ENCODE data around the gene SLC25A29.

GRCh38 chr14:100306998-100307765 is 938 bp upstream of the SLC25A29 start:
- TF ChIP-seq CTCF (IDR thresholded peaks at IDR 0.05) (no peak), POLR2AphosphoS5 (IDR thresholded peaks at IDR 0.05) (no peak)

Data from gastroesophageal sphincter (tissue), 3 donors.